NCI-H146 (cell line): Measurements from ENCODE around the gene SLC27A1.
"Not testable (repeated sequence)": the region's sequence is repeated elsewhere in the genome, so short reads cannot be mapped to it uniquely, and the experiment has no call there.

ENCODE experiments used
- DNase-seq: peaks from one replicate; lab custom pipeline; 2025; lab: John Stamatoyannopoulos, UW

SLC27A1 gene

DNA sequence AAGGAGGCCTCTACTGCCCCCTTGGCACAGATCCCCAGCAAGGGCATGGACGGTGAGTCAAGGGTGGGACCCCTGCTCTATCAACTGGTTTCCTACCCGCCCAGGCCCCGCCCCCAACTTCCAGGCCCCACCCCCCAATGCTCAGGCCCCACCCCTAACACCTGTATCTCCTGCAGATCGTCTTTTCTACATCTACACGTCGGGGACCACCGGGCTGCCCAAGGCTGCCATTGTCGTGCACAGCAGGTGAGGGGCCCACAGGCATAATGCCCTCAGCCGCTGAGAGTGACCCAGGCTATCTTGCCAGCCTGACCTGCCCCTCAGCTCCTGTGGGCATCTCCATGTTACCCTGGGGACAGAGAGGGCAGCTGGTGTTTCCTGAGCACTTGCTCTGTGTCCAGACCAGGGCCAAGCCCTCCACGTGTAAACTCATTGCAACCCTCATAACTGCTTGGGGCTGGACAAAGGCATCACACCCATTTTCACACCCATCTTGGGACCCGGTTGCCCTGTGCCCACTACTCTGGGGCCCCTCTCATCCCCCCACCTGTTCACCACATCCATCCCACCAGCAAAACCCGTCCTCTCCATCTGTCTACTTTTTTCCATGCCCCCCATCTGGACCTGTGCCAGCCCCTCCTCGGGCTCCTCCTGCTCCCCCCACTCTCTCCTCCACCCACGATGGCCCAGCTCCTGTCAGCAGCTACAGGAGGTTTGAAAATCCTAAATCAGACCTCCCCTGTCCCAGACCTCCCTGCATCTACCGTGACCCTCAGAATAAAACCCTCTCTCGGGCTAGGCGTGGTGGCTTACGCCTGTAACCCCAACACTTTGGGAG lies 17.2 kb downstream of the SLC27A1 start:
- DNase-seq: no peak

DNA sequence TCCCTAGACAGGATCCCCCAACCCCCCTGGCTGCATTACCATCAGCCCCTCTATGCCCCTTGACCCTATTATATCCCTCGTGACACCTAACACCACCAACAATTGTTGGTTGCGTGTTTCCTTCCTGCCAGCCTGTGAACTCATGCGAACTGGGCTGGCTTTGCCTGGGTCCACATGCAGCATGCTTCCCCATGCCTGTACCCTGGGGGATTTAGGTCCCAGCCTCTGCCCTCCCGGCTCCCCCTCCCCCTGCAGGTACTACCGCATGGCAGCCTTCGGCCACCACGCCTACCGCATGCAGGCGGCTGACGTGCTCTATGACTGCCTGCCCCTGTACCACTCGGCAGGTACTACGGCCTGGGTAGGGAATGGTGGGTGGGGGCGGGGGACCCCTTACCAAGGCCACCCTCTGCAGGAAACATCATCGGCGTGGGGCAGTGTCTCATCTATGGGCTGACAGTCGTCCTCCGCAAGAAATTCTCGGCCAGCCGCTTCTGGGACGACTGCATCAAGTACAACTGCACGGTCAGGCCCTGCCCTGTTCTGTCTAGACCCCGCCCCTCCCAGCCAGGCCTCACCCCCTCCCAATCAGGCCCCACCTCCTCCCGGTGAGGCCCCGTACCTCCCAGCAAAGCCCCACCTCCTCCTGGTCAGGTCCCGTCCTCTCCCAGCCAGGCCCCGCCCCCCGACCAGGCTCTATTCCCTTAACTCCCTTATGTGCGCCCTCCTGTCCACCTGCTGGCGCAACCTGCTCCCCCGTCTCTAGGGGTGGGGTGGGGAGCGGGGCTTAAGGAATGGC lies 18.5 kb downstream of the SLC27A1 start:
- DNase-seq: peak; percentile 96

DNA sequence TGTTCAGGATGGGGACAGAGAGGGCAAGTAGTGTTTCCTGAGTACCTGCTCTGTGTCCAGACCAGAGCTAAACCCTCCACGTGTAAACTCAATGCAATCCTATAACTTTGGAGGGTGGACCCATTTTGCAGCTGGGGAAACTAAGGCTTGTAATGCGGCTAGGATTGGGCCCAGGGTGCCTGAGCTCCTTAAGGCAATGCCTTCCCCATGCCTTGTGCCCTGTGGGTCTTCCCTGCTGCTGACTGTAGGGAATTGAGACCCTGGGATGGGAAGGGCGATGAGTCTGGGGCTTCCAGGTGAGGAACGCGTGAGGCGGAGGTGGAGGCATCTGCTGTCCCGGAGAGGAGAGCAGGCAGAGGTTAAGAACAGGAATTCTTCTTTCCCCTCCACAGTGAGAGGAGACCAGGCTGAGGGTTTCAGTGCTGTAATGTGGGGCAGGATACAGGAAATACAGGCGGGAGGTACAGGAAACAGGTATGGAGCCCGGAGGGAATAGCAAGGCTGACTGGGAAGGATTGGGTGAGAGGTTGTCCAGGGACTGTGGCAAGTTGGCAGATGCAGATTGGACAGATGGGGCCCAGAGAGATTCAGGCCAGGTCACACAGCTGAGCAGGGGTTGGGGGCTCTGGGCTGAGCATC lies 19.2 kb downstream of the SLC27A1 start:
- DNase-seq: no peak

DNA sequence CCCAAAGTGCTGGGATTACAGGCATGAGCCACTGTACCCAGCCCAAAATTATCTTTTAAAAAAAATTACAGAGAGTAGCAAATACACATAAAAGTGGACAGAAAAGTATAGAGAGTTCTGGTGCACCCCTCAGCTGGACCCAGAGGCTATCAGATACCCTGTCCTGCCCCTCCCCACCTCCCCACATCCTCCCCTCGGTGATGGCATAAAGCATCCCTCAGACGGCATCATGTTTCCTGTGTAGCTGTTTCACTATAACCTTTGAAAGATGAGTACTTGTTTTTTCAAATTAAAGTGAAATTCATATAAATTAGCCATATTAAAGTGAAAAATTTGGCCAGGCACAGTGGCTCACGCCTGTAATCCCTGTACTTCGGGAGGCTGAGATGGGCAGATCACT lies 20.1 kb downstream of the SLC27A1 start:
- DNase-seq: no peak

DNA sequence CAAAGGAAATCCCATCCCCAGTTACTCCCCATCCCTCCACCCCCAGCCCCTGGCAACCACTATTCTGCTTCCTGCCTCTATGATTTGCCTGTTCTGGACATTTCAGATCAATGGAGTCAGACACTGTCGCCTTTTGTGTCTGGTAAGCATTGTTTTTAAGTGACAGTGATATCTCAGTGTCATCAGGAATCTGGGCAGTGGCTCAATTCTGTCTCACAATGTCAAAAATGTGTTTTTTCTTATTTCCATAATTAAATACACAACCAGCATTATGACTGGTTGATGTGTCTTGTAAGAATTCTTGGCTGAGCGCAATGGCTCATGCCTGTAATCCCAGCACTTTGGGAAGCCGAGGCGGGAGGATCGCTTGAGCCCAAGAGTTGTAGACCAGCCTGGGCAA lies 21.0 kb downstream of the SLC27A1 start:
- no peak for DNase-seq

DNA sequence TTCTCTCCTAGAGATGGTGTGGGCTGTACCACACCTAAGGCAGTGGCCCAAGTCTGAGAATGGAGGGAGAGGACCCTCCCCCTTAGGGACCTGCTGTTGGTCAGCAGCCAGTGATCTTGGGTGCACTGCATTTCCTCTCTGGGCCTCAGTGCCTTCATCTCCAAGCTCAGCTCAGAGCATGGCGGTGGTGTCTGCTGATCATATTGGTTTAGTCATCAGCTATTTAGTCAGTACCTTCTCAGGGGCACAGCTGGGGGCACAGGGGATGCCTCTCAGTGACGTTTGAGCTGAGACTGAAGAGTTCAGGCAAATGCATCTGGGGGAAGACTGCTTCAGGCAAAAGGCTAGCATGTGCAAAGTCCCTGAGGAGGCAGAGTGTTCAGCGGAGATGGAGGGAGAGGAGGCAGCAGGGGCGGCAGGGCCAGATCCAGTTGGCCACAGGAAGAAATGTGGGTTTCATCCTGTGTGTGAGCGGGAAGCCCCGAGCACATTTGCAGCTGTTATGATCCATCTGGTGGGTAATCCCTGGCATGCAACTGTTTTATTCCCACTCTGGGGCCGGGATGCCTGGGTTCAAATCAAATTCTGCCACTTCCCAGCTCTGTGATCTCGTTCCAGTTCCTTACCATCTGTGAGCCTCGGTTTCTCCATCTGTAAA lies 25.4 kb downstream of the SLC27A1 start:
- no peak for DNase-seq

DNA sequence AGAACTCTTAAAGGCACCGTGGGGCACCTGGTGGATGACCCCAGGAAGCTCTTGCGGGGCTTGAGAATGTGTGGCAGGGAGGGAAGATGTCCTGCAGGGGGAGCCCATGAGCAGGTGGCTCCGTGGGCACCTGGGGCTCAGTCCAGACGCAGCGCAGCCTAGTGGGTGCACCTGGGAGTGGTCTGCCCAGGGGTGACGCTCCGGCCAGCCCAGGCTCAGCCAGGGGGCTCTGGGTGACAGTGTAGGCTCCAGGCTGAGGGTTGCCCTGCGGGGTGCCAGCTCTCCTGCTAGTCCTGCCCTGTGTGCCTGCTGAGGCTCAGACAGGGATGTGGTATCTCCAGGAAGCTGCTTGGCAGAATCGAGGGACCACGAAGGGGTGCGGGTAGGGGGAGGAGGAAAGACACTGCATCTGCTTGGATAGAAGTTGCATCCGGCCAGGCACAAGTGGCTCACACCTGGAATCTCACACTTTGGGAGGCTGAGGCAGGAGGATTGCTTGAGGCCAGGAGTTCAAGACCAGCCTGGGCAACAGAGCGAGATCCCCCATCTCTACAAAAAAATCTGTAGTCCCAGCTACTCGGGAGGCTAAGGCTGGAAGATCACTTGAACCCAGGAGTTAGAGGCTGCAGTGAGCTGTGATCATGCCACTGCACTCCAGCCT lies 26.1 kb downstream of the SLC27A1 start:
- peak; percentile 79 for DNase-seq

DNA sequence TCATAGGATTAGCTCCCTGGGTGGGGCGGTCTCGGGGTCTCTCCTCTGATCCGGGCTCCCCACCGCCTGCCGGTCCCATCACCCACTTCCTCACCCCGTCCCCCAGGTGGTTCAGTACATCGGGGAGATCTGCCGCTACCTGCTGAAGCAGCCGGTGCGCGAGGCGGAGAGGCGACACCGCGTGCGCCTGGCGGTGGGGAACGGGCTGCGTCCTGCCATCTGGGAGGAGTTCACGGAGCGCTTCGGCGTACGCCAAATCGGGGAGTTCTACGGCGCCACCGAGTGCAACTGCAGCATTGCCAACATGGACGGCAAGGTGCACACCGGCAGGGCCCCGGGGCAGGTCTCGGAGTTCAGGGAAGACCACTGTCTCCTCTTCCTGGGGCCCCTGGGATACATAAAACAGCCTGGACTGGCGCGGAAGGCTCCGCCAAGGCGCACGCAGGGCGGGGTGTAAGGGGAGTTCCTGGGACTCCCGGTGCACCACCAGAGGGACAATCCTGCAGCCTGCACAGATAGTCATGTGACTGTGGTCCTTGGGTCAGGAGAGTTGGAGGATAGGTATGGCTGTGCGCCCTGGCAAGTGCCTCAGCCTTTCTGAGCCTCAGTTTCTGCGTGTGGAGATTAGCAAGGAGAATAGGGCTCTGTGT lies 26.9 kb downstream of the SLC27A1 start:
- no peak for DNase-seq

DNA sequence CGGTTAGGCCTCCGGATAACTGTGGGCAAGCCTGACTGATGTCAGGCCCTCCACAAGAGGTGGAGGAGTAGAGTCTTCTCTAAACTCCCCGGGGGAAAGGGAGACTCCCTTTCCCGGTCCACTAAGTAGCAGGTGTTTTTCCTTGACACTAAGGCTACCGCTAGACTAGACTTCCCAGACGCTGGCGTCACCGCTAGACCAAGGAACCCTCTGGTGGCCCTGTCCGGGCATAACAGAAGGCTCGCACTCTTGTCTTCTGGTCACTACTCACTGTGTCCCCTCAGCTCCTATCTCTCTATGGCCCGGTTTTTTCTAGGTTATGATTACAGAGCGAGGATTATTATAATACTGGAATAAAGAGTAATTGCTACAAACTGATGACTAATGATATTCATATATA lies 28.7 kb downstream of the SLC27A1 start:
- not testable (repeated sequence) for DNase-seq

DNA sequence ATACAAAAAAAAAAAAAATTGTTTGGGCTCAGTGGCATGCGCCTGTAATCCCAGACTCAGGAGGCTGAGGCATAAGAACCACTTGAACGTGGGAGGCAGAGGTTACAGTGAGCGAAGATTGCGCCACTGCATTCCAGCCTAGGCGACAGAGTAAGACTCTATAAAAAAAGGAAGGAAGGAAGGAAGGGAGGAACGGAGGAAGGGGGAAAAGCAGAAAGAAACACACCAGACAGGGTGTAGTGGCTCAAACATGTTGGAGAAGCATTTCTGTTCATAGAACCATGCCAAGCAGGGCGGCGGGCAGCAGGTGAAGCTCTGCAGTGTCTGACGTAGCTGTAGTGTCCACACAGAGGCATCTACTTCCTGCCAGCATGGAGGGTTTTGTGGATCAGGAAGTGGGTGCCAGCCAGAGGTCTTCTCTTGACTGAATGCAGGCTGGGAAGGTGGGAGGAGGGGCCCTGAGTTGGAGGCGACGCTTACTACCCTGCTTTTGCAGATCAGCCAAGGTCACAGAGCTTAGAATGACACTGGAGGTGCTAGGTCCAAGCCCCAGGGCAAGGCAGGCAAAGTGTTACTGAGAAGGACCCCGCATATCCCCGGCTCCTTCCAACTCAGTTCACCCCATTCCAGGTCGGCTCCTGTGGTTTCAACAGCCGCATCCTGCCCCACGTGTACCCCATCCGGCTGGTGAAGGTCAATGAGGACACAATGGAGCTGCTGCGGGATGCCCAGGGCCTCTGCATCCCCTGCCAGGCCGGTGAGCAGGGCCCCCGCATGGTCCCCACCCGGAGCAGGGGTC lies 29.5 kb downstream of the SLC27A1 start:
- DNase-seq: no peak

DNA sequence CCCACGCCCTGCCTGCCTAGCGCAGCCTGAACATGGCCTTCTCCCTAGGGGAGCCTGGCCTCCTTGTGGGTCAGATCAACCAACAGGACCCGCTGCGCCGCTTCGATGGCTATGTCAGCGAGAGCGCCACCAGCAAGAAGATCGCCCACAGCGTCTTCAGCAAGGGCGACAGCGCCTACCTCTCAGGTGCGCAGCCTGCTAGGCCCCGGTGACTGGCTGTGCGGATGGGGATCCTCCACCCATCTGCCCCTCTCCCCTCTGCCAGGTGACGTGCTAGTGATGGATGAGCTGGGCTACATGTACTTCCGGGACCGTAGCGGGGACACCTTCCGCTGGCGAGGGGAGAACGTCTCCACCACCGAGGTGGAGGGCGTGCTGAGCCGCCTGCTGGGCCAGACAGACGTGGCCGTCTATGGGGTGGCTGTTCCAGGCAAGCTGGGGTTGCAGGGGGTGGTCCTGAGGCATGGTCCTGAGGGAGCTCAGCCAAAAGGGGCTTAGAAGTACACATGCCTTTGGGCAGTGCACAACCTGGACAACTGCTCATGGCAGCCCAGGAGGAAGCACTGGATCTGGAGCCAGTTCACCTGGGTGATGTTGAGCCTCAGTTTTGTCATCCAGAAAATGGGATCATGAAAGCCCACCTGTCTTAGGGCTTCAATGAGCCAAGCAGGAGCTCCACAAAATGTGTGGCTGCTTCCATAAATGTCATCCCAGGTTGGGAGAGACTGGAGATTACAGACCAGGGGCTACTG lies 30.3 kb downstream of the SLC27A1 start:
- DNase-seq: no peak

DNA sequence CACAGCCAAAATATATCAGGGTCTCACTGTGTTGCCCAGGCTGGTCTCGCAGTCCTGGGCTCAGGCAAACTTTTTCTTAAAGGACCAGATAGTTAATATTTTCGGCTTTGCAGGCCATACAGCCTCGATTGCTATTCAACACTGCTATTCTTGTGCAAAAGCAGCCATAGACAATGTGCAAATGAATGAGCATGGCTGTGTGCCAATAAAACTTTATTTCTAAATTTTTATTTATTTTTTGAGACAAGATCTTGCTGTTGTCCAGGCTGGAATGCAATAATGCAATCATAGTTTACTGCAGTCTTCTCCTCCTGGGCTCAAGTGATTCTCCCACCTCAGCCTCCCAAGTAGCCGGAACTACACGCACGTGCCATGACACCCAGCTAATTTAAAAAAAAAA lies 32.9 kb downstream of the SLC27A1 start:
- no peak for DNase-seq

DNA sequence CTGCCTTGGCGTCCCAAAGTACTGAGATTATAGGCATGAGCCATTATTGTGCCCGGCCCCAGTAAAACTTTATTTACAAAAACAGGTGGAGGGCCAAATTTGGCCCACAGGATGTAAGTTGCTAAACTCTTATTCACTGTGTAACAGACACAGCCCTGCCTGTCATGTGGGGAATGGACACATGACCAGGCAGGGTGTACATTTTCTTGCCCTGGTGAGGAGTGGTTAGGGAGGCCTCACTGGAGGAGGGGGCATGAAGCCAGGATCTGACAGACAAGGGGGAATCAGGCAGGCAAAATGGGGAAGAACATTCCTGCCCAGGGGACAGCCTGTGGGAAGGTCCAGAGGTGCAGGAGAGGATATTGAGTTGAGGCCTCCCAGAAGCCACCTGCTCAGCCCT lies 33.7 kb downstream of the SLC27A1 start:
- DNase-seq: no peak

DNA sequence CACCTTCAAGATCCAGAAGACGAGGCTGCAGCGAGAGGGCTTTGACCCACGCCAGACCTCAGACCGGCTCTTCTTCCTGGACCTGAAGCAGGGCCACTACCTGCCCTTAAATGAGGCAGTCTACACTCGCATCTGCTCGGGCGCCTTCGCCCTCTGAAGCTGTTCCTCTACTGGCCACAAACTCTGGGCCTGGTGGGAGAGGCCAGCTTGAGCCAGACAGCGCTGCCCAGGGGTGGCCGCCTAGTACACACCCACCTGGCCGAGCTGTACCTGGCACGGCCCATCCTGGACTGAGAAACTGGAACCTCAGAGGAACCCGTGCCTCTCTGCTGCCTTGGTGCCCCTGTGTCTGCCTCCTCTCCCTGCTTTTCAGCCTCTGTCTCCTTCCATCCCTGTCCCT lies 34.1 kb downstream of the SLC27A1 start:
- DNase-seq: no peak

DNA sequence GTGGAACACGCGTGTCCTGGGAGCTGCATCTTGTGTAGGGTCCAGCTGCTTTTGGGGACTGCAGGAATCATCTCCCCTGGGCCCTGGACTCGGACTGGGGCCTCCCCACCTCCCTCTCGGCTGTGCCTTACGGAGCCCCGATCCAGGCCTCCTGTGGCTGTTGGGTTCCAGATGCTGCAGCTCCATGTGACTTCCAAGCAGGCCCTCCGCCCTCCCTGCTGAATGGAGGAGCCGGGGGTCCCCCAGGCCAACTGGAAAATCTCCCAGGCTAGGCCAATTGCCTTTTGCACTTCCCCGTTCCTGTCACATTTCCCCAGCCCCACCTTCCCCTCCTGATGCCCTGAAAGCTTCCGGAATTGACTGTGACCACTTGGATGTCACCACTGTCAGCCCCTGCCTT lies 34.9 kb downstream of the SLC27A1 start:
- DNase-seq: no peak

DNA sequence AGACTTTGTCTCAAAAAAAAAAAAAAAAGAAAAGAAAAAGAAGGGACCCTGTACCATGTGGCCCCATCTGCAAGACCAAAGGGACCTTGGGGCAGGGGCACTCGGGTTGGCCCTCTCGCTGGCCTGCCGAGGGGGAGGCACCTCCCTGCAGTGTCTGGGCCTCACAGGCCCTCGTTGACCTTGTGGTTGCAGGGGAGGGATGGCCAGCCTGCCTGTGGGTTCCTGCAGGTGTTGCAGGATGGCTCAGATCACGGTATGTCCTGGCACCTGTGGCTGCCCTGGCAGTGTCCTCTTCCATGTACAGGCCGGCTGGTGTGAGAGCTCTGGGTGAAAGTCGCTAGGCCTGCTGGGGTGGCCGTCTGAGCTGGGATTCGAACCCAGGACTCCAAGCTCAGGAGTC lies 36.4 kb downstream of the SLC27A1 start:
- no peak for DNase-seq

DNA sequence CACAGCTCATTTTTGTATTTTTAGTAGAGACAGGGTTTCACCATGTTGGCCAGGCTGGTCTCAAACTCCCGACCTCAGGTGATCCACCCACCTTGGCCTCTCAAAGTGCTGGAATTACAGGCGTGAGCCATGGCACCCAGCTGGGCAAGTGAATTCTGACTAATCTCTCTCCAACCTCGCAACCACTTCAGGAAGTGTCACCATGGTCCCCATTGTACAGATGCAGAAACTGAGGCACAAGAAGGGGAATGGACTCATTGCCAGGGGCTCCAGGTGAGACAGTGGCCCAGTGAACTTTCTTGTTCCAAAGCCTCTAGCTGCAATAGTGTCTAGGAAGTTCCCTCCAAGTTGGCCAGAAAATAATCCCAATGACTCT lies 38.2 kb downstream of the SLC27A1 start:
- DNase-seq: not testable (repeated sequence)

DNA sequence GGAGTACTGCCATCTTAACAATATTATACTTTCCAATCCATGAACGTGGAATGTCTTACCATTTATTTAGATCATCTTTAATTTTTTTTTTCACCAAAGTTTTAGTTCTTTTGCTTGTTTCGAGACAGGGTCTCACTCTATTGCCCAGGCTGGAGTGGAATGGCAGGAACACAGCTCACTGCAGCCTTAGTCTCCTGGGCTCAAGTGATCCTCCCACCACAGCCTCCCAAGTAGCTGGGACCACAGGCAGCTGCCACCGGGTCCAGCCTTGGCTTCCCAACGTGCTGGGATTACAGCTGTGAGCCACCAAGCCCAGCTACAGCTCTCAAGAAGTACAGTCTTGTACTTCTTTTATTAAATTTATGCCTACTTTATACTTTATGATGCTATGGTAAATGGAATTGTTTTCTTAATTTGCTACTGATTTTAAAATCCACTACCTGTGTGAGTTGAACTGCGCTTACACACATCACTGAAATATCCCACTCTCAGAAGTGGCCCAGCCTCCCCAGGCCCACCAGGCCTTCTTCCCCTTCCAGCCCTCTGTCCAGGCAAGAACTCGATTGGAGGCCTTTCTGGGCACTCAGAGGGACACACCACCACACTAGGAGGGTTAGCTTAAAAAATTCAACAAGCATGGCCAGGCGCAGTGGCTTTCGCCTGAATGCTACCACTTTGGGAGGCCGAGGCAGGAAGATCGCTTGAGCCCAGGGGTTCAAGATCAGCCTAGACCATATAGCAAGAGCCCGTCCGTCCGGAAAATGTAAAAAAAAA lies 40.1 kb downstream of the SLC27A1 start:
- no peak for DNase-seq
